GM10266 (cell line): Measurements from ENCODE around the gene AHNAK.

Source experiments
- DNase-seq: peaks from one replicate; pipeline ENCODE4 v3.0.0; 2012; ENCODE audit errors: extremely low spot score
- CTCF ChIP-seq: IDR thresholded peaks from 2 replicates; pipeline ENCODE4 v1.5.1; 2012; ENCODE audit warnings: mild to moderate bottlenecking, low read depth; ENCODE audit not compliant: control insufficient read depth, insufficient read depth; ENCODE audit errors: missing control alignments

AHNAK gene

GRCh38 chr11:62497132-62497801 lies 49.3 kb downstream of the AHNAK start:
- peak; percentile 52 for TF ChIP-seq CTCF
- DNase-seq, result no peak

GRCh38 chr11:62496676-62497075 lies 49.9 kb downstream of the AHNAK start:
- no peak for DNase-seq
- no peak for TF ChIP-seq CTCF

GRCh38 chr11:62494246-62494645 lies 52.4 kb downstream of the AHNAK start:
- DNase-seq, result no peak
- no peak for TF ChIP-seq CTCF

GRCh38 chr11:62493801-62494200 lies 52.8 kb downstream of the AHNAK start:
- no peak for DNase-seq
- TF ChIP-seq CTCF, result no peak

GRCh38 chr11:62492586-62492985 lies 54.0 kb downstream of the AHNAK start:
- DNase-seq, result no peak
- no peak for TF ChIP-seq CTCF

GRCh38 chr11:62491571-62492329 lies 54.9 kb downstream of the AHNAK start:
- DNase-seq, result no peak
- no peak for TF ChIP-seq CTCF

- no peak for DNase-seq
- no peak for TF ChIP-seq CTCF
These were observed 57.4 kb downstream of the AHNAK start for GRCh38 chr11:62489204-62489603.
